Osteocyte (in vitro differentiated cells): ENCODE measurements around the gene EMILIN2. TPM values are rescaled to one million over a fixed set of nuclear protein-coding genes. Genes with fewer than 3 reads are reported as not detected.

Source experiments
- DNase-seq: peaks from one replicate; pipeline ENCODE4 v3.0.0; 2021; ENCODE audit warnings: mixed read lengths; ENCODE audit not compliant: unreplicated experiment; ENCODE audit errors: extremely low spot score
- H3K27ac Mint-ChIP-seq: one replicate; pipeline ENCODE4 v1.8.0; 2021; ENCODE audit warnings: mild to moderate bottlenecking, mixed read lengths; ENCODE audit not compliant: unreplicated experiment
- H3K27me3 Mint-ChIP-seq: one replicate; pipeline ENCODE4 v1.8.0; 2021; ENCODE audit warnings: mixed read lengths; ENCODE audit not compliant: unreplicated experiment
- H3K36me3 Mint-ChIP-seq: one replicate; pipeline ENCODE4 v1.8.0; 2021; ENCODE audit warnings: mixed read lengths; ENCODE audit not compliant: unreplicated experiment
- H3K4me1 Mint-ChIP-seq: one replicate; pipeline ENCODE4 v1.8.0; 2021; ENCODE audit warnings: mixed read lengths; ENCODE audit not compliant: unreplicated experiment
- H3K4me3 Mint-ChIP-seq: one replicate; pipeline ENCODE4 v1.8.0; 2021; ENCODE audit warnings: mild to moderate bottlenecking, moderate library complexity, mixed read lengths; ENCODE audit not compliant: unreplicated experiment
- H3K9me3 Mint-ChIP-seq: one replicate; pipeline ENCODE4 v1.8.0; 2021; ENCODE audit warnings: mixed read lengths; ENCODE audit not compliant: unreplicated experiment
- CTCF ChIP-seq: fragments of 200-600 bp; sonication (generic); IDR thresholded peaks from 2 replicates; pipeline ENCODE4 v1.5.0; 2021; ENCODE audit warnings: antibody characterized with exemption, mild to moderate bottlenecking, moderate library complexity
- total RNA-seq: library from RNA; stranded (reverse); gene quantifications from 2 replicates; pipeline ENCODE4 v1.2.1, GENCODE V29; 2021

The EMILIN2 gene
- total RNA-seq, 1 donor from 2014 or later: 2.2 TPM

- no peaks in the 10 kb centered on the region for H3K27me3 Mint-ChIP-seq
- TF ChIP-seq CTCF: no peak
- H3K4me3 Mint-ChIP-seq: no peak overlapping the region
- peaks cover 2% of the 10 kb centered on the region for H3K36me3 Mint-ChIP-seq
- peak overlapping the region; percentile 5 for H3K27ac Mint-ChIP-seq
- H3K9me3 Mint-ChIP-seq: no peaks in the 10 kb centered on the region
- no peak for DNase-seq
- H3K4me1 Mint-ChIP-seq: peaks cover 48% of the 10 kb centered on the region
These were observed 117.7 kb downstream of the EMILIN2 start for GRCh38 chr18:2964361-2965010.

Other genes starting within 250 kb of the EMILIN2 start
- 55.8 and 58.1 TPM in 2 replicates for gene SMCHD1, start 191.3 kb upstream of the EMILIN2 start, total RNA-seq
- gene LPIN2, start 166.1 kb downstream of the EMILIN2 start, total RNA-seq: 34.8 and 36.9 TPM in 2 replicates